ENCODE measurements around the gene HSD17B2.
A peak's percentile ranks its signal among the peaks of the same experiment; 100 is the strongest.
"Not testable (repeated sequence)": the region's sequence is repeated elsewhere in the genome, so short reads cannot be mapped to it uniquely, and the experiment has no call there.

Gene HSD17B2

GRCh38 chr16:82137822-82138167 is 102.7 kb downstream of the HSD17B2 start:
- no peak overlapping the region for H3K23ac ChIP-seq (ENCODE audit: low read length)
- H3K18ac ChIP-seq (ENCODE audit: low read length) = no peak overlapping the region
- H4K8ac ChIP-seq (ENCODE audit: low read depth, low read length) = no peak overlapping the region
- no peak overlapping the region for H4K5ac ChIP-seq (ENCODE audit: low read length)
- no peaks in the 10 kb centered on the region for H3K27me3 ChIP-seq (ENCODE audit: insufficient read depth, low read length, poor library complexity)
- no peaks in the 10 kb centered on the region for H3K79me2 ChIP-seq (ENCODE audit: control insufficient read depth, insufficient read depth, low read length)
- no peak overlapping the region for H3K9ac ChIP-seq (ENCODE audit: low read length)
- no peaks in the 10 kb centered on the region for H3K36me3 ChIP-seq (ENCODE audit: control insufficient read depth, insufficient read depth, low read length)
- no peak for DNase-seq
- no peak overlapping the region for H3K4ac ChIP-seq (ENCODE audit: low read depth, low read length)
- H2BK5ac ChIP-seq (ENCODE audit: low read length) = no peak overlapping the region
- no peak overlapping the region for H3K4me3 ChIP-seq (ENCODE audit: low read length)
- H2BK15ac ChIP-seq (replicated peaks; ENCODE audit: low read depth) = no peak overlapping the region
- H3K4me2 ChIP-seq (ENCODE audit: low read length) = no peak overlapping the region
- H3K56ac ChIP-seq (ENCODE audit: low read length) = no peak overlapping the region
- no peaks in the 10 kb centered on the region for H3K79me1 ChIP-seq (ENCODE audit: low read length)
- H2AK5ac ChIP-seq (ENCODE audit: low read length) = no peak overlapping the region
- no CpG with 5 or more reads among the region's 3 CpGs for WGBS (ENCODE audit: extremely low coverage, insufficient coverage, low lambda C conversion rate)
- H3K27ac ChIP-seq (ENCODE audit: low read depth, low read length) = no peak overlapping the region
- H3K4me1 ChIP-seq (ENCODE audit: control insufficient read depth, low read depth, low read length) = no peaks in the 10 kb centered on the region
- H2BK120ac ChIP-seq (ENCODE audit: low read depth, low read length) = no peak overlapping the region

- H3K4ac ChIP-seq (ENCODE audit: low read depth, low read length) = no peak overlapping the region
- H3K56ac ChIP-seq (ENCODE audit: low read length) = peak overlapping the region; percentile 60
- no peak for DNase-seq
- no peaks in the 10 kb centered on the region for H3K4me1 ChIP-seq (ENCODE audit: control insufficient read depth, low read depth, low read length)
- no peaks in the 10 kb centered on the region for H3K36me3 ChIP-seq (ENCODE audit: control insufficient read depth, insufficient read depth, low read length)
- H4K8ac ChIP-seq (ENCODE audit: low read depth, low read length) = no peak overlapping the region
- no peaks in the 10 kb centered on the region for H3K79me1 ChIP-seq (ENCODE audit: low read length)
- no peak overlapping the region for H2BK15ac ChIP-seq (replicated peaks; ENCODE audit: low read depth)
- no peak overlapping the region for H3K27ac ChIP-seq (ENCODE audit: low read depth, low read length)
- no CpG with 5 or more reads among the region's 15 CpGs for whole genome bisulfite sequencing (ENCODE audit: extremely low coverage, insufficient coverage, low lambda C conversion rate)
- H3K4me2 ChIP-seq (ENCODE audit: low read length) = no peak overlapping the region
- peak overlapping the region; percentile 37 for H2BK120ac ChIP-seq (ENCODE audit: low read depth, low read length)
- no peak overlapping the region for H2AK5ac ChIP-seq (ENCODE audit: low read length)
- H3K27me3 ChIP-seq (ENCODE audit: insufficient read depth, low read length, poor library complexity) = no peaks in the 10 kb centered on the region
- no peak overlapping the region for H3K4me3 ChIP-seq (ENCODE audit: low read length)
- no peaks in the 10 kb centered on the region for H3K79me2 ChIP-seq (ENCODE audit: control insufficient read depth, insufficient read depth, low read length)
- no peak overlapping the region for H2BK5ac ChIP-seq (ENCODE audit: low read length)
- H4K5ac ChIP-seq (ENCODE audit: low read length) = no peak overlapping the region
- peak overlapping the region; percentile 51 for H3K18ac ChIP-seq (ENCODE audit: low read length)
- H3K9ac ChIP-seq (ENCODE audit: low read length) = no peak overlapping the region
- H3K23ac ChIP-seq (ENCODE audit: low read length) = no peak overlapping the region
Measured at GRCh38 chr16:82138478-82139285, 103.6 kb downstream of the HSD17B2 start.

- not testable (repeated sequence) for H3K4ac ChIP-seq (ENCODE audit: low read depth, low read length); H3K9ac ChIP-seq (ENCODE audit: low read length); H3K4me2 ChIP-seq (ENCODE audit: low read length); H3K27me3 ChIP-seq (ENCODE audit: insufficient read depth, low read length, poor library complexity); H3K79me1 ChIP-seq (ENCODE audit: low read length); DNase-seq; H4K8ac ChIP-seq (ENCODE audit: low read depth, low read length); H4K5ac ChIP-seq (ENCODE audit: low read length); H3K36me3 ChIP-seq (ENCODE audit: control insufficient read depth, insufficient read depth, low read length); H3K23ac ChIP-seq (ENCODE audit: low read length); H2BK15ac ChIP-seq (replicated peaks; ENCODE audit: low read depth); H3K4me1 ChIP-seq (ENCODE audit: control insufficient read depth, low read depth, low read length); H2BK5ac ChIP-seq (ENCODE audit: low read length); H3K27ac ChIP-seq (ENCODE audit: low read depth, low read length); H2AK5ac ChIP-seq (ENCODE audit: low read length); H3K4me3 ChIP-seq (ENCODE audit: low read length); H3K79me2 ChIP-seq (ENCODE audit: control insufficient read depth, insufficient read depth, low read length)
- H3K18ac ChIP-seq (ENCODE audit: low read length) = peak overlapping the region; percentile 51
- peak overlapping the region; percentile 60 for H3K56ac ChIP-seq (ENCODE audit: low read length)
- WGBS (ENCODE audit: extremely low coverage, insufficient coverage, low lambda C conversion rate) = no CpG with 5 or more reads among the region's 19 CpGs
- peak overlapping the region; percentile 37 for H2BK120ac ChIP-seq (ENCODE audit: low read depth, low read length)
Measured at GRCh38 chr16:82139286-82139571, 104.2 kb downstream of the HSD17B2 start.

GRCh38 chr16:82146556-82146955 is 111.5 kb downstream of the HSD17B2 start:
- no peaks in the 10 kb centered on the region for H3K79me2 ChIP-seq (ENCODE audit: control insufficient read depth, insufficient read depth, low read length)
- peaks cover 4% of the 10 kb centered on the region for H3K36me3 ChIP-seq (ENCODE audit: control insufficient read depth, insufficient read depth, low read length)
- no peak overlapping the region for H2BK15ac ChIP-seq (replicated peaks; ENCODE audit: low read depth)
- H2BK120ac ChIP-seq (ENCODE audit: low read depth, low read length) = no peak overlapping the region
- WGBS (ENCODE audit: extremely low coverage, insufficient coverage, low lambda C conversion rate) = no CpG with 5 or more reads among the region's 3 CpGs
- DNase-seq = no peak
- no peaks in the 10 kb centered on the region for H3K79me1 ChIP-seq (ENCODE audit: low read length)
- no peak overlapping the region for H4K5ac ChIP-seq (ENCODE audit: low read length)
- H4K8ac ChIP-seq (ENCODE audit: low read depth, low read length) = no peak overlapping the region
- no peak overlapping the region for H3K23ac ChIP-seq (ENCODE audit: low read length)
- no peaks in the 10 kb centered on the region for H3K27me3 ChIP-seq (ENCODE audit: insufficient read depth, low read length, poor library complexity)
- H2BK5ac ChIP-seq (ENCODE audit: low read length) = no peak overlapping the region
- H3K4me1 ChIP-seq (ENCODE audit: control insufficient read depth, low read depth, low read length) = no peaks in the 10 kb centered on the region
- H3K9ac ChIP-seq (ENCODE audit: low read length) = no peak overlapping the region
- H3K18ac ChIP-seq (ENCODE audit: low read length) = no peak overlapping the region
- H3K4me3 ChIP-seq (ENCODE audit: low read length) = no peak overlapping the region
- no peak overlapping the region for H2AK5ac ChIP-seq (ENCODE audit: low read length)
- no peak overlapping the region for H3K4ac ChIP-seq (ENCODE audit: low read depth, low read length)
- H3K27ac ChIP-seq (ENCODE audit: low read depth, low read length) = no peak overlapping the region
- no peak overlapping the region for H3K56ac ChIP-seq (ENCODE audit: low read length)
- H3K4me2 ChIP-seq (ENCODE audit: low read length) = no peak overlapping the region

- Histone ChIP-seq H4K5ac (ENCODE audit: low read length) (no peak overlapping the region), H3K56ac (ENCODE audit: low read length) (no peak overlapping the region), H3K9ac (ENCODE audit: low read length) (no peak overlapping the region), H2BK5ac (ENCODE audit: low read length) (no peak overlapping the region), H2BK120ac (ENCODE audit: low read depth, low read length) (no peak overlapping the region), H3K79me2 (ENCODE audit: control insufficient read depth, insufficient read depth, low read length) (no peaks in the 10 kb centered on the region), H3K4me2 (ENCODE audit: low read length) (no peak overlapping the region), H3K23ac (ENCODE audit: low read length) (no peak overlapping the region), H2BK15ac (replicated peaks; ENCODE audit: low read depth) (no peak overlapping the region), H3K79me1 (ENCODE audit: low read length) (no peaks in the 10 kb centered on the region), H3K27me3 (ENCODE audit: insufficient read depth, low read length, poor library complexity) (no peaks in the 10 kb centered on the region), H3K4ac (ENCODE audit: low read depth, low read length) (no peak overlapping the region), H3K36me3 (ENCODE audit: control insufficient read depth, insufficient read depth, low read length) (peaks cover 4% of the 10 kb centered on the region), H3K4me3 (ENCODE audit: low read length) (no peak overlapping the region), H4K8ac (ENCODE audit: low read depth, low read length) (no peak overlapping the region), H3K4me1 (ENCODE audit: control insufficient read depth, low read depth, low read length) (no peaks in the 10 kb centered on the region), H2AK5ac (ENCODE audit: low read length) (no peak overlapping the region), H3K27ac (ENCODE audit: low read depth, low read length) (no peak overlapping the region), H3K18ac (ENCODE audit: low read length) (no peak overlapping the region)
- no peak for DNase-seq
- no CpG with 5 or more reads among the region's 5 CpGs for WGBS (ENCODE audit: extremely low coverage, insufficient coverage, low lambda C conversion rate)
Measured at GRCh38 chr16:82146957-82147356, 111.9 kb downstream of the HSD17B2 start.

- H3K36me3 ChIP-seq (ENCODE audit: control insufficient read depth, insufficient read depth, low read length) = peaks cover 4% of the 10 kb centered on the region
- no peak overlapping the region for H3K4ac ChIP-seq (ENCODE audit: low read depth, low read length)
- no peaks in the 10 kb centered on the region for H3K4me1 ChIP-seq (ENCODE audit: control insufficient read depth, low read depth, low read length)
- H3K79me2 ChIP-seq (ENCODE audit: control insufficient read depth, insufficient read depth, low read length) = no peaks in the 10 kb centered on the region
- no peak overlapping the region for H4K8ac ChIP-seq (ENCODE audit: low read depth, low read length)
- no CpG with 5 or more reads among the region's 5 CpGs for WGBS (ENCODE audit: extremely low coverage, insufficient coverage, low lambda C conversion rate)
- no peak overlapping the region for H3K18ac ChIP-seq (ENCODE audit: low read length)
- no peak overlapping the region for H3K9ac ChIP-seq (ENCODE audit: low read length)
- H3K4me3 ChIP-seq (ENCODE audit: low read length) = no peak overlapping the region
- H2BK5ac ChIP-seq (ENCODE audit: low read length) = no peak overlapping the region
- H2BK120ac ChIP-seq (ENCODE audit: low read depth, low read length) = no peak overlapping the region
- no peak overlapping the region for H3K27ac ChIP-seq (ENCODE audit: low read depth, low read length)
- no peak overlapping the region for H3K56ac ChIP-seq (ENCODE audit: low read length)
- H3K27me3 ChIP-seq (ENCODE audit: insufficient read depth, low read length, poor library complexity) = no peaks in the 10 kb centered on the region
- H2AK5ac ChIP-seq (ENCODE audit: low read length) = no peak overlapping the region
- no peak overlapping the region for H2BK15ac ChIP-seq (replicated peaks; ENCODE audit: low read depth)
- no peak overlapping the region for H3K23ac ChIP-seq (ENCODE audit: low read length)
- H3K4me2 ChIP-seq (ENCODE audit: low read length) = no peak overlapping the region
- H3K79me1 ChIP-seq (ENCODE audit: low read length) = peaks cover 3% of the 10 kb centered on the region
- no peak for DNase-seq
- no peak overlapping the region for H4K5ac ChIP-seq (ENCODE audit: low read length)
Measured at GRCh38 chr16:82147546-82147945, 112.5 kb downstream of the HSD17B2 start.
